H9 (cell line): ENCODE measurements around the gene ADAMTS18. TPM values are rescaled to one million over a fixed set of nuclear protein-coding genes. Genes with fewer than 3 reads are reported as not detected.

Experiments
- DNase-seq: peaks from one replicate; pipeline ENCODE4 v3.0.0-alpha.2; 2017
- H2AFZ ChIP-seq: one replicate; pipeline ENCODE4 v1.6.1; 2013; ENCODE audit warnings: mild to moderate bottlenecking, low read length, control low read depth, moderate library complexity
- H2AK5ac ChIP-seq: 2 replicates; pipeline ENCODE4 v1.6.1; 2013; ENCODE audit warnings: low read length, control low read depth, mixed read lengths; ENCODE audit not compliant: insufficient read length
- H2BK120ac ChIP-seq: one replicate; pipeline ENCODE4 v1.6.1; 2013; ENCODE audit warnings: low read depth, mild to moderate bottlenecking, low read length, control low read depth, inconsistent platforms; ENCODE audit not compliant: poor library complexity, severe bottlenecking
- H2BK12ac ChIP-seq: 2 replicates; pipeline ENCODE4 v1.6.1; 2013; ENCODE audit warnings: low read length, control low read depth, mixed read lengths, low read depth; ENCODE audit not compliant: insufficient read length
- H2BK15ac ChIP-seq: 2 replicates; pipeline ENCODE4 v1.6.1; 2013; ENCODE audit warnings: low read depth, low read length, control low read depth
- H2BK20ac ChIP-seq: one replicate; pipeline ENCODE4 v1.6.1; 2013; ENCODE audit warnings: low read depth, mild to moderate bottlenecking, low read length, control low read depth, inconsistent platforms; ENCODE audit not compliant: poor library complexity, severe bottlenecking
- H2BK5ac ChIP-seq: 2 replicates; pipeline ENCODE4 v1.6.1; 2013; ENCODE audit warnings: low read length, control low read depth, mixed read lengths; ENCODE audit not compliant: insufficient read length
- H3K14ac ChIP-seq: 2 replicates; pipeline ENCODE4 v1.6.1; 2013; ENCODE audit warnings: low read length, control low read depth; ENCODE audit not compliant: insufficient read depth
- H3K18ac ChIP-seq: 2 replicates; pipeline ENCODE4 v1.6.1; 2013; ENCODE audit warnings: low read depth, mild to moderate bottlenecking, mixed read lengths, low read length, control low read depth; ENCODE audit not compliant: insufficient read length
- H3K23ac ChIP-seq: 2 replicates; pipeline ENCODE4 v1.6.1; 2013; ENCODE audit warnings: low read length, control low read depth, mixed read lengths, low read depth; ENCODE audit not compliant: insufficient read length
- H3K23me2 ChIP-seq: 2 replicates; pipeline ENCODE4 v1.6.1; 2013; ENCODE audit warnings: low read depth, mild to moderate bottlenecking, mixed read lengths, low read length, control low read depth; ENCODE audit not compliant: insufficient read length, poor library complexity, severe bottlenecking
- H3K27ac ChIP-seq: 2 replicates; pipeline ENCODE4 v1.5.1; 2013; ENCODE audit warnings: low read length, control low read depth, mixed read lengths, low read depth; ENCODE audit not compliant: insufficient read length
- H3K27me3 ChIP-seq: 2 replicates; pipeline ENCODE4 v1.6.1; 2013; ENCODE audit warnings: low read length, control low read depth, inconsistent platforms; ENCODE audit not compliant: insufficient read depth
- H3K4ac ChIP-seq: 2 replicates; pipeline ENCODE4 v1.6.1; 2013; ENCODE audit warnings: low read depth, mild to moderate bottlenecking, control low read depth, inconsistent platforms, low read length, moderate library complexity
- H3K4me1 ChIP-seq: 2 replicates; pipeline ENCODE4 v1.6.1; 2013; ENCODE audit warnings: low read length, control low read depth, inconsistent platforms; ENCODE audit not compliant: insufficient read depth
- H3K4me2 ChIP-seq: 2 replicates; pipeline ENCODE4 v1.6.1; 2013; ENCODE audit warnings: low read length, control low read depth, mixed read lengths; ENCODE audit not compliant: insufficient read length, insufficient read depth
- H3K56ac ChIP-seq: 2 replicates; pipeline ENCODE4 v1.6.1; 2013; ENCODE audit warnings: low read depth, mild to moderate bottlenecking, mixed read lengths, low read length, control low read depth; ENCODE audit not compliant: insufficient read length
- H3K79me1 ChIP-seq: 2 replicates; pipeline ENCODE4 v1.6.1; 2013; ENCODE audit warnings: low read depth, mild to moderate bottlenecking, moderate library complexity, low read length, control low read depth, inconsistent platforms; ENCODE audit not compliant: insufficient read depth, poor library complexity, severe bottlenecking
- H3K79me2 ChIP-seq: 2 replicates; pipeline ENCODE4 v1.6.1; 2013; ENCODE audit warnings: low read length, control low read depth, inconsistent platforms; ENCODE audit not compliant: insufficient read depth
- H3K9ac ChIP-seq: 2 replicates; pipeline ENCODE4 v1.6.1; 2013; ENCODE audit warnings: low read length, control low read depth, mixed read lengths; ENCODE audit not compliant: insufficient read length; ENCODE audit errors: extremely low read depth
- H3K9me3 ChIP-seq: one replicate; pipeline ENCODE4 v1.6.1; 2013; ENCODE audit warnings: low read depth, low read length, inconsistent platforms; ENCODE audit not compliant: control insufficient read depth
- H3T11ph ChIP-seq: one replicate; pipeline ENCODE4 v1.6.1; 2013; ENCODE audit warnings: mild to moderate bottlenecking, low read length, control low read depth, inconsistent platforms
- H4K20me1 ChIP-seq: one replicate; pipeline ENCODE4 v1.6.1; 2013; ENCODE audit not compliant: control insufficient read depth, insufficient read length, insufficient read depth
- H4K5ac ChIP-seq: 2 replicates; pipeline ENCODE4 v1.6.1; 2013; ENCODE audit warnings: low read depth, mild to moderate bottlenecking, mixed read lengths, low read length, control low read depth; ENCODE audit not compliant: insufficient read length
- H4K8ac ChIP-seq: replicated peaks from 2 replicates; pipeline ENCODE4 v1.6.1; 2013; ENCODE audit warnings: low read length, control low read depth, mixed read lengths, low read depth; ENCODE audit not compliant: insufficient read length
- H4K91ac ChIP-seq: 2 replicates; pipeline ENCODE4 v1.6.1; 2013; ENCODE audit warnings: low read depth, mild to moderate bottlenecking, moderate library complexity, mixed read lengths, low read length, control low read depth; ENCODE audit not compliant: insufficient read length
- H3K27ac Mint-ChIP-seq, 3 experiments: 2 replicates in 2 of 3; 3 replicates in 1 of 3; pipeline ENCODE4 v1.8.0; 2020 to 2021; ENCODE audit warnings: mixed read lengths in 3 of 3, mild to moderate bottlenecking in 1 of 3, moderate library complexity in 1 of 3
- H3K27me3 Mint-ChIP-seq: 2 replicates; pipeline ENCODE4 v1.8.0; 2021; ENCODE audit warnings: low read depth, mild to moderate bottlenecking, moderate library complexity, mixed read lengths
- H3K36me3 Mint-ChIP-seq, 3 experiments: 2 replicates in 2 of 3; 3 replicates in 1 of 3; pipeline ENCODE4 v1.8.0; 2020 to 2021; ENCODE audit warnings: low read depth in 3 of 3, mixed read lengths in 3 of 3; ENCODE audit not compliant: insufficient read depth in 1 of 3
- H3K4me1 Mint-ChIP-seq, 2 experiments: 2 replicates each; pipeline ENCODE4 v1.8.0; 2020; ENCODE audit warnings: mixed read lengths in 2 of 2
- H3K4me3 Mint-ChIP-seq, 2 experiments: 2 replicates in 1 of 2; 3 replicates in 1 of 2; pipeline ENCODE4 v1.8.0; 2020 to 2021; ENCODE audit warnings: mild to moderate bottlenecking in 2 of 2, mixed read lengths in 2 of 2, moderate library complexity in 1 of 2
- H3K9me3 Mint-ChIP-seq, 2 experiments: 2 replicates in 1 of 2; 3 replicates in 1 of 2; pipeline ENCODE4 v1.8.0; 2020; ENCODE audit warnings: mild to moderate bottlenecking in 2 of 2, mixed read lengths in 2 of 2, moderate library complexity in 1 of 2
- WGBS: extraction: QIAGEN DNeasy Blood & Tissue Kit; methylation state at CpG from one replicate; pipeline ENCODE4 v1.1.7; 2013; ENCODE audit warnings: missing lambda C conversion rate, low lambda C conversion rate, mixed read lengths; ENCODE audit not compliant: insufficient read length; ENCODE audit errors: extremely low coverage; 5-methylcytosine and 5-hydroxymethylcytosine counted together
- total RNA-seq: library from RNA; stranded (reverse); gene quantifications from 2 replicates; pipeline ENCODE4 v1.2.1, GENCODE V29; 2021
- TF ChIP-seq, protein P1 (sequence below): fragments of 200-600 bp; sonication (generic); conservative IDR thresholded peaks from 3 replicates; pipeline ENCODE4 v1.8.0; 2021; ENCODE audit warnings: antibody characterized with exemption, mild to moderate bottlenecking

The ADAMTS18 gene
- total RNA-seq, 1 experiment from 2014 or later, result 0.07 TPM

DNA sequence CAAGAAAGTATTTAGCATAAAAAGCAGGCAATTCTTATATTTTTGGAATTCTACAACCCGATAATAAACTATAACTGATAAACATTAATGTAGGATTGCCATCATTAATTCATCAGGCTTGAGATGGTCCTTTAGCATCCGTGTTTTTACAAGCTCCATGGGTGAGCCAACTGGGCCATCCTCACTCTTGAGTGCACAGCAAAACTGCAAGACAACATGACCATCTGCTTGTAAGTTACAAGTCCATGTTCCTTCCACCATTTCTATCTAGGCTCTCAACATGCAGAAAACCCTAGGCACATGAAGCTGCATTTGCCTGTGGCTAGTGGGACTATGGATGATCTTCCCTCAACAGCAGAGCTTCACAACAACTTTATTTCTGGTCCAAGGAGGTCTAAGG, 40.1 kb downstream of the ADAMTS18 start:
- H3K9me3 ChIP-seq, result no peaks in the 10 kb centered on the region
- H4K5ac ChIP-seq, result no peak overlapping the region
- H4K91ac ChIP-seq, result no peak overlapping the region
- H3K4me1 ChIP-seq, result no peaks in the 10 kb centered on the region; the same call in 1 of the 2 replicates
- no peak overlapping the region for H3K14ac ChIP-seq
- H3K79me1 ChIP-seq, result no peaks in the 10 kb centered on the region
- no peak overlapping the region for H3T11ph ChIP-seq
- H4K8ac ChIP-seq, result no peak overlapping the region
- H3K9ac ChIP-seq, result no peak overlapping the region
- no peak overlapping the region for H3K27ac ChIP-seq
- H3K23ac ChIP-seq, result no peak overlapping the region
- H3K56ac ChIP-seq, result no peak overlapping the region
- H3K27me3 Mint-ChIP-seq, result no peaks in the 10 kb centered on the region; the same call in 1 of the 2 replicates
- H4K20me1 ChIP-seq, result no peaks in the 10 kb centered on the region
- no peaks in the 10 kb centered on the region for H3K36me3 Mint-ChIP-seq
- no peak overlapping the region for H3K4me3 Mint-ChIP-seq
- no peak overlapping the region for H3K27ac Mint-ChIP-seq
- no peaks in the 10 kb centered on the region for H3K23me2 ChIP-seq
- no peaks in the 10 kb centered on the region for H3K79me2 ChIP-seq
- no peaks in the 10 kb centered on the region for H3K27me3 ChIP-seq
- H2AFZ ChIP-seq, result no peak overlapping the region
- no peak for DNase-seq
- H3K4ac ChIP-seq, result no peak overlapping the region
- no CpG with 5 or more reads among the region's 2 CpGs for WGBS
- no peak overlapping the region for H3K18ac ChIP-seq
- no peak overlapping the region for H2AK5ac ChIP-seq
- TF ChIP-seq, protein P1, sequence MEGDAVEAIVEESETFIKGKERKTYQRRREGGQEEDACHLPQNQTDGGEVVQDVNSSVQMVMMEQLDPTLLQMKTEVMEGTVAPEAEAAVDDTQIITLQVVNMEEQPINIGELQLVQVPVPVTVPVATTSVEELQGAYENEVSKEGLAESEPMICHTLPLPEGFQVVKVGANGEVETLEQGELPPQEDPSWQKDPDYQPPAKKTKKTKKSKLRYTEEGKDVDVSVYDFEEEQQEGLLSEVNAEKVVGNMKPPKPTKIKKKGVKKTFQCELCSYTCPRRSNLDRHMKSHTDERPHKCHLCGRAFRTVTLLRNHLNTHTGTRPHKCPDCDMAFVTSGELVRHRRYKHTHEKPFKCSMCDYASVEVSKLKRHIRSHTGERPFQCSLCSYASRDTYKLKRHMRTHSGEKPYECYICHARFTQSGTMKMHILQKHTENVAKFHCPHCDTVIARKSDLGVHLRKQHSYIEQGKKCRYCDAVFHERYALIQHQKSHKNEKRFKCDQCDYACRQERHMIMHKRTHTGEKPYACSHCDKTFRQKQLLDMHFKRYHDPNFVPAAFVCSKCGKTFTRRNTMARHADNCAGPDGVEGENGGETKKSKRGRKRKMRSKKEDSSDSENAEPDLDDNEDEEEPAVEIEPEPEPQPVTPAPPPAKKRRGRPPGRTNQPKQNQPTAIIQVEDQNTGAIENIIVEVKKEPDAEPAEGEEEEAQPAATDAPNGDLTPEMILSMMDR, result no peak
- peaks cover 13 to 18% of the 10 kb centered on the region in 2 experiments for H3K4me1 Mint-ChIP-seq
- no peak overlapping the region for H2BK120ac ChIP-seq
- H2BK5ac ChIP-seq, result no peak overlapping the region
- no peak overlapping the region for H2BK20ac ChIP-seq
- no peak overlapping the region for H2BK12ac ChIP-seq
- H2BK15ac ChIP-seq, result no peak overlapping the region
- no peak overlapping the region for H3K4me2 ChIP-seq
- no peaks in the 10 kb centered on the region for H3K9me3 Mint-ChIP-seq
